ENCODE results near the gene LRRIQ4. TPM values are rescaled to one million over a fixed set of nuclear protein-coding genes. Genes with fewer than 3 reads are reported as not detected.

The LRRIQ4 gene
- total RNA-seq, 1 donor from 2014 or later, result not detected

DNA sequence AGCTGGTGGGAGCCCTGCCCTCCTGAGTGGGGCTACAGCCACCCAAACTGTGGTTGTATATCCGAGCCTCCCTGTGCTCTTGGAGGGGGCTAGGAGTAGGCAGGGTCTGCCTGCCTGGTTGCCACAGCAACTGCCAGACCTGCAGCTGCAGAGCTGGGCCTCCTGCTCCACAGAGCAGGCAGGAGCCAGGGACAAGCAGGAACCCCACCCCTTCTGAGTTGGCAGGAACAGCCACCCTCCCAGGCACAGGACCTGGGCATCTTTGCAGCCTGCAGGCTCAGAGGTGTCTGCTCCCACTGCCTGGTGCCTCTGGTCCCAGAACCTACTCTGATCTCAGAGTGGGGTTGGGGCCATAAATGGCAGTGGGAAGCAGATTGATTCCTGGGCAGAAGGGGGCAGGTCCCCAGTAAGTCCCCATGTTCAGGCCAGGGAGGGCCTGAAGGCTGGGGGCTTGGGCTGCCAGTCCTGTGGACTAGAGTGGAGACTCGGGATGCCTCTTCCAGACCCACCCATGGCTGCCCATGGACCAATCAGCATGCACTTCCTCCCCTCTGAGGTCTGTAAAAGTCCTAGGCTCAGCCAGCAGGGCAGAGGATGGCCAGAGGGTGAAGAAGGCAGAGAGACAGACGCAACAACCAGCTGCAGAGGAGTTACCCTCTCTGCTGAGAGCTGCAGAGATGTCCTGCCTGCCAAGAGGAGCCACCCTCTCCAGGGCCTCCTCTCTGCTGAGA lies 67.3 kb downstream of the LRRIQ4 start:
- intact Hi-C loops (cut with DNase I), result no loop called here
- DNase-seq (no peak), ATAC-seq (ENCODE audit: poor library complexity) (no peak)

DNA sequence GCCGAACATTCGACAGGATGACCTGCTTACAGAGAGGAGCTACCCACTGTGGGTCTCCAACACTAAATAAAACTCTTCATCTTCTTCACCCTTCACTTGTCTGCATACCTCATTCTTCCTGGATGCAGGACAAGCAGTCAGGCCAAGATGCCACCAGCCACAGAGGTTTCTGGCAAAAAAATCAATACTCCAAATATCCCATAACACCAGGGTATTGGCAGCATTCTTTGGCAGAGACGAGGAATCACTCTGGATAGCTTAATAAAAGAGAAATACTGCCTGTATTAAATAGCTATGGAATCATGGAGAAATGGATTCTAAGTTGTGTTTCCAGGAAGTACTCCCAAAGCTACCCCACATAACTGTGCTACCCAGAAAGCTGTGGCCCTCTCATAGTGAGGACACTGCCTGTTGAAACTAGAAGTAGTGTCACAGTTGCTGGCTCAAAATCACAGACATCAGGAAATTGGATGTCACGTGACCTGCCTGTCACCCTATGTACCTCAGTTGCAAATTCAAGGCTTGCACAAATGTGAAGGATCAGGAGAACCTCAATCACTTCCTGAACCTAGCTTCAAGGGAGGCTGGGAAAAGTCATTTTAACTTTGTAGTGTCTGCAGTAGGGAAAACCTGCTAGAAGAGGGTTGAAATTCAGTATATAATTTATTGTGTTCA lies 68.0 kb downstream of the LRRIQ4 start:
- ATAC-seq (ENCODE audit: poor library complexity), result no peak
- intact Hi-C loops (cut with DNase I), result no loop called here
- no peak for DNase-seq

GRCh38 chr3:169886671-169887070 lies 74.0 kb downstream of the LRRIQ4 start:
- intact Hi-C loops (cut with DNase I), result no loop called here
- peak; percentile 100 for ATAC-seq (ENCODE audit: poor library complexity)

More at GRCh38 chr3:169886671-169887070, 74.0 kb downstream of the LRRIQ4 start:
- DNase-seq, result peak; percentile 80

Other genes with a start within 250 kb of the LRRIQ4 start
- 15.5 TPM for gene MECOM, start 149.2 kb upstream of the LRRIQ4 start, total RNA-seq
- 1.5 TPM for gene TERC, start 47.8 kb upstream of the LRRIQ4 start, total RNA-seq
- gene ACTRT3, start 43.3 kb upstream of the LRRIQ4 start, total RNA-seq, result 0.59 TPM
- 11.4 TPM for gene MYNN, start 39.5 kb upstream of the LRRIQ4 start, total RNA-seq
- gene LRRC34, start within 50 bp of the LRRIQ4 start, total RNA-seq, result 2.0 TPM
- gene LRRC31, start 57.1 kb downstream of the LRRIQ4 start, total RNA-seq, result not detected
- gene SAMD7, start 98.7 kb downstream of the LRRIQ4 start, total RNA-seq, result not detected
- 85.4 TPM for gene SEC62, start 153.9 kb downstream of the LRRIQ4 start, total RNA-seq
- 0.54 TPM for gene GPR160, start 225.1 kb downstream of the LRRIQ4 start, total RNA-seq